ENCODE measurements around the gene BRPF3.

Gene BRPF3

GRCh38 chr6:36235309-36235708 lies 38.8 kb downstream of the BRPF3 start:
- no peak for DNase-seq

GRCh38 chr6:36235862-36236261 lies 39.3 kb downstream of the BRPF3 start:
- no peak for DNase-seq

GRCh38 chr6:36239774-36240173 lies 43.2 kb downstream of the BRPF3 start:
- no peak for DNase-seq

GRCh38 chr6:36241728-36242127 lies 45.2 kb downstream of the BRPF3 start:
- no peak for DNase-seq

GRCh38 chr6:36242161-36242560 lies 45.6 kb downstream of the BRPF3 start:
- DNase-seq = no peak

GRCh38 chr6:36242626-36243025 lies 46.1 kb downstream of the BRPF3 start:
- DNase-seq = no peak

- DNase-seq = no peak
Measured at GRCh38 chr6:36243562-36244212, 47.1 kb downstream of the BRPF3 start.

GRCh38 chr6:36244641-36245280 lies 48.2 kb downstream of the BRPF3 start:
- no peak for DNase-seq

GRCh38 chr6:36245572-36246061 lies 49.1 kb downstream of the BRPF3 start:
- DNase-seq = no peak

GRCh38 chr6:36246506-36247268 lies 50.1 kb downstream of the BRPF3 start:
- no peak for DNase-seq

- DNase-seq = no peak
Measured at GRCh38 chr6:36247693-36248092, 51.1 kb downstream of the BRPF3 start.

- DNase-seq = no peak
Measured at GRCh38 chr6:36248980-36249379, 52.4 kb downstream of the BRPF3 start.

- DNase-seq = no peak
Measured at GRCh38 chr6:36249536-36249935, 53.0 kb downstream of the BRPF3 start.

GRCh38 chr6:36252005-36252404 lies 55.5 kb downstream of the BRPF3 start:
- no peak for DNase-seq

- no peak for DNase-seq
Measured at GRCh38 chr6:36263390-36264000, 67.0 kb downstream of the BRPF3 start.

- DNase-seq = no peak
Measured at GRCh38 chr6:36265744-36266143, 69.2 kb downstream of the BRPF3 start.

GRCh38 chr6:36266913-36267644 lies 70.5 kb downstream of the BRPF3 start:
- no peak for DNase-seq

GRCh38 chr6:36267731-36268477 lies 71.4 kb downstream of the BRPF3 start:
- DNase-seq = no peak

GRCh38 chr6:36268478-36269275 lies 72.1 kb downstream of the BRPF3 start:
- DNase-seq = no peak

- DNase-seq = no peak
Measured at GRCh38 chr6:36269834-36270705, 73.5 kb downstream of the BRPF3 start, which contains the start of gene PNPLA1. Gene PNPLA1, plus strand, starts transcription at chr6:36270060. Its CDS starts 400 bp downstream, at chr6:36270460.
